ENCODE data around the gene CDK11B. TPM values are rescaled to one million over a fixed set of nuclear protein-coding genes. Genes with fewer than 3 reads are reported as not detected.

Gene CDK11B
- total RNA-seq, 1 experiment from 2014 or later, result 30.1 TPM

DNA sequence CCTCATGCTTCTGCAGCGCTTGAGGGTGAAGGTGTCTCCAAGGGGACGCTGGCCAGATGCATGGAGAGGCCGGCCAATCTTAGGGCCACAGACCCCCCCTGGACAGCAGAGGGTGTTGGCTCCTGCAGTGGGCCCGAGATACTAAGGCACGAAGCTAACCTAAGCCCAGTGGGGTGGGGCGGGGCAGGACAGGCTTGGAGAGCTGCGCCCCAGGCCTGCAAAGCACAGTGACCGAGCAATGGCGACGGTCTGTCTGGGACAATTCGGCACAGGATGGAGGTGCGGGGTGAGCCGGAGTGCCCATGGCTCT is 60.1 kb downstream of the CDK11B start:
- Histone ChIP-seq H3K9ac (ENCODE audit: extremely low read depth, insufficient read length, low read length) (no peak overlapping the region), H2BK15ac (ENCODE audit: low read depth, low read length) (no peak overlapping the region), H3K79me2 (ENCODE audit: insufficient read depth, low read length) (no peaks in the 10 kb centered on the region), H3K27ac (ENCODE audit: insufficient read length, low read depth, low read length) (no peak overlapping the region), H3K4me1 (ENCODE audit: insufficient read depth, low read length) (no peaks in the 10 kb centered on the region), H3K23ac (ENCODE audit: insufficient read length, low read depth, low read length) (no peak overlapping the region), H3K4ac (ENCODE audit: low read depth, low read length) (no peak overlapping the region), H2BK5ac (ENCODE audit: insufficient read length, low read length) (no peak overlapping the region), H3K18ac (ENCODE audit: insufficient read length, low read depth, low read length) (no peak overlapping the region), H2BK120ac (ENCODE audit: low read depth, low read length, poor library complexity, severe bottlenecking) (no peak overlapping the region), H3K23me2 (ENCODE audit: insufficient read length, low read depth, low read length, poor library complexity, severe bottlenecking) (peaks cover 8% of the 10 kb centered on the region), H4K5ac (ENCODE audit: insufficient read length, low read depth, low read length) (no peak overlapping the region), H2AFZ (ENCODE audit: low read length) (no peak overlapping the region), H3K79me1 (ENCODE audit: insufficient read depth, low read depth, low read length, poor library complexity, severe bottlenecking) (no peaks in the 10 kb centered on the region), H3T11ph (ENCODE audit: low read length) (no peak overlapping the region), H3K4me2 (ENCODE audit: insufficient read depth, insufficient read length, low read length) (no peak overlapping the region), H2AK5ac (ENCODE audit: insufficient read length, low read length) (no peak overlapping the region), H2BK12ac (ENCODE audit: insufficient read length, low read depth, low read length) (no peak overlapping the region), H3K56ac (ENCODE audit: insufficient read length, low read depth, low read length) (no peak overlapping the region), H4K8ac (replicated peaks; ENCODE audit: insufficient read length, low read depth, low read length) (no peak overlapping the region), H3K9me3 (ENCODE audit: control insufficient read depth, low read depth, low read length) (no peaks in the 10 kb centered on the region), H2BK20ac (ENCODE audit: low read depth, low read length, poor library complexity, severe bottlenecking) (no peak overlapping the region), H4K91ac (ENCODE audit: insufficient read length, low read depth, low read length) (no peak overlapping the region), H3K27me3 (ENCODE audit: insufficient read depth, low read length) (no peaks in the 10 kb centered on the region; the same call in 1 of the 2 replicates), H4K20me1 (ENCODE audit: control insufficient read depth, insufficient read depth, insufficient read length) (no peaks in the 10 kb centered on the region), H3K14ac (ENCODE audit: insufficient read depth, low read length) (no peak overlapping the region)
- Mint-ChIP-seq H3K36me3 (ENCODE audit: insufficient read depth in 1 of 3, low read depth in 3 of 3) (no peaks in the 10 kb centered on the region), H3K27me3 (ENCODE audit: low read depth) (peaks cover 49% of the 10 kb centered on the region), H3K4me1 (peaks cover 4 to 12% of the 10 kb centered on the region in 2 experiments), H3K9me3 (no peaks in the 10 kb centered on the region), H3K4me3 (peak overlapping the region; percentile 65 to 83), H3K27ac (peak overlapping the region in 1 of 3 experiments; percentile 89; a peak in 1 of 7 replicates)
- TF ChIP-seq, protein P1, sequence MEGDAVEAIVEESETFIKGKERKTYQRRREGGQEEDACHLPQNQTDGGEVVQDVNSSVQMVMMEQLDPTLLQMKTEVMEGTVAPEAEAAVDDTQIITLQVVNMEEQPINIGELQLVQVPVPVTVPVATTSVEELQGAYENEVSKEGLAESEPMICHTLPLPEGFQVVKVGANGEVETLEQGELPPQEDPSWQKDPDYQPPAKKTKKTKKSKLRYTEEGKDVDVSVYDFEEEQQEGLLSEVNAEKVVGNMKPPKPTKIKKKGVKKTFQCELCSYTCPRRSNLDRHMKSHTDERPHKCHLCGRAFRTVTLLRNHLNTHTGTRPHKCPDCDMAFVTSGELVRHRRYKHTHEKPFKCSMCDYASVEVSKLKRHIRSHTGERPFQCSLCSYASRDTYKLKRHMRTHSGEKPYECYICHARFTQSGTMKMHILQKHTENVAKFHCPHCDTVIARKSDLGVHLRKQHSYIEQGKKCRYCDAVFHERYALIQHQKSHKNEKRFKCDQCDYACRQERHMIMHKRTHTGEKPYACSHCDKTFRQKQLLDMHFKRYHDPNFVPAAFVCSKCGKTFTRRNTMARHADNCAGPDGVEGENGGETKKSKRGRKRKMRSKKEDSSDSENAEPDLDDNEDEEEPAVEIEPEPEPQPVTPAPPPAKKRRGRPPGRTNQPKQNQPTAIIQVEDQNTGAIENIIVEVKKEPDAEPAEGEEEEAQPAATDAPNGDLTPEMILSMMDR (conservative IDR thresholded peaks at IDR 0.05), result no peak
- WGBS (ENCODE audit: extremely low coverage, insufficient read length, low lambda C conversion rate), result no CpG with 5 or more reads among the region's 13 CpGs
- no peak for DNase-seq

All from H9 (cell line).